Measurements from ENCODE around the gene COG5. TPM values are rescaled to one million over a fixed set of nuclear protein-coding genes. Genes with fewer than 3 reads are reported as not detected.

The COG5 gene
- total RNA-seq, 4 donors from 2014 or later: 34.8 to 74.1 (median 41.2) TPM

DNA sequence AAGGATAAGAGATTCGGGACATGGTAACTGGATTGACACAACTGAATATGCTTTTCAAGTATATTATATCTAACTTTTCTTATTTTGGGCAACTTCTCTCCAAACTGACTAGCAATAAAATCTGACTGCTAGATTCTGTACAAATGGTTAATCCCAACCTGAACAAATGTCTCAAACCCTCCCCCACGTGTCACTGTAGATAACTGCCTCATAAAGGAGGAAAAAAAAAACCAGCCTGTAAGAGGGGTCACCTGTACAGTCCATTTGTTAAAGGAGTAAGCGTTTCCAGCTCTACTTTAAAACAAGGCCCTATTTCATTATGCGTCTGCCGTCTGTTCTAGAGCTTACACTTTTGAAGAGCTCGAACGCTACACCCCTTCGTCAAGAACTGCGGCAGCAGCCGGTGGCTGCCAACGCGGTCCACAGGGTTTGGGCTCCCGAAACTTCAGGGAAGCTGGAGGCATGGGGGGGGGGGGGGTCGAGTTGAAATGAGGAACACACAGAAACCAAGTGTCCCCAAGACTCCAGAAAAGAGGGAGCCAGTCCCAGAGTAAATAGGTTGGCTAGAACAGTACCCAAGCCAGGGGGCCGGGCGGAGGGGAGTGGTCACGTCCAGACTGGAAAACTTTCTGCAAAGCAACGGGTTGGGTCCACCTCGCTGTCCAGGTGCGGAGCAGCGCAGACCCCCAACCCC, 492 bp downstream of the COG5 start:
- TF ChIP-seq, protein P1, sequence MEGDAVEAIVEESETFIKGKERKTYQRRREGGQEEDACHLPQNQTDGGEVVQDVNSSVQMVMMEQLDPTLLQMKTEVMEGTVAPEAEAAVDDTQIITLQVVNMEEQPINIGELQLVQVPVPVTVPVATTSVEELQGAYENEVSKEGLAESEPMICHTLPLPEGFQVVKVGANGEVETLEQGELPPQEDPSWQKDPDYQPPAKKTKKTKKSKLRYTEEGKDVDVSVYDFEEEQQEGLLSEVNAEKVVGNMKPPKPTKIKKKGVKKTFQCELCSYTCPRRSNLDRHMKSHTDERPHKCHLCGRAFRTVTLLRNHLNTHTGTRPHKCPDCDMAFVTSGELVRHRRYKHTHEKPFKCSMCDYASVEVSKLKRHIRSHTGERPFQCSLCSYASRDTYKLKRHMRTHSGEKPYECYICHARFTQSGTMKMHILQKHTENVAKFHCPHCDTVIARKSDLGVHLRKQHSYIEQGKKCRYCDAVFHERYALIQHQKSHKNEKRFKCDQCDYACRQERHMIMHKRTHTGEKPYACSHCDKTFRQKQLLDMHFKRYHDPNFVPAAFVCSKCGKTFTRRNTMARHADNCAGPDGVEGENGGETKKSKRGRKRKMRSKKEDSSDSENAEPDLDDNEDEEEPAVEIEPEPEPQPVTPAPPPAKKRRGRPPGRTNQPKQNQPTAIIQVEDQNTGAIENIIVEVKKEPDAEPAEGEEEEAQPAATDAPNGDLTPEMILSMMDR (IDR thresholded peaks at IDR 0.05): no peak
- DNase-seq (ENCODE audit: low spot score) (peak; percentile 38), ATAC-seq (ENCODE audit: low FRiP score) (peak; percentile 72)

DNA sequence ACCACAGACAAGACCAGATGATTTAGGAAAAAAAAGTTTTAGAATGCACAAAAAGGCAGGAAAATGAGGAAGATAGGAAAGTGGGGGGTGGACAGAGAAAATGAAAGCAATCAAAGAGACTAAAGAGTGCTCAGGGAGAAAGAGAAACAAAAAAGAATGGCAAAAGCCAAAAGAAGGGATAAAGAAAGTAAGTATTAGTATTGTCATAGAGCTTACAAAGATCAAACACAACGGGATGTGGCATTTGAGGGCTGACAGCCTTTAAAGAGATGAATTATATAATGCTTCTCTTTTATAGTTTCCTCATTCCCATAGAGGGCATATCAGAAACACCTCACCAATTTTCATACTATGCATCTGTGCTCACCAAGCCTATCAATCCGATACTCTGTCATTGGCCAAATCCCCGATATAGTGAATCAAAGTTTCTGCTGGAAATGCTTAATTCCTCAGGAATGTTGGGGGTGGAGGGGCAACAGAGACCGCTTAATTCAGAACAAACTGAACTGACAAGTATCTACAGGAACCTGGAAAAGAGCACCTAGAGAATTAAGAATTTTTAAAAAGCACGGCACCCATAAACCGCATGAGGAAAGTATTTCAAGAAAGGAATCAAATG, 2.7 kb downstream of the COG5 start:
- no peak for DNase-seq (ENCODE audit: low spot score)
- TF ChIP-seq, protein P1 (IDR thresholded peaks at IDR 0.05): no peak
- no peak for ATAC-seq (ENCODE audit: low FRiP score)

DNA sequence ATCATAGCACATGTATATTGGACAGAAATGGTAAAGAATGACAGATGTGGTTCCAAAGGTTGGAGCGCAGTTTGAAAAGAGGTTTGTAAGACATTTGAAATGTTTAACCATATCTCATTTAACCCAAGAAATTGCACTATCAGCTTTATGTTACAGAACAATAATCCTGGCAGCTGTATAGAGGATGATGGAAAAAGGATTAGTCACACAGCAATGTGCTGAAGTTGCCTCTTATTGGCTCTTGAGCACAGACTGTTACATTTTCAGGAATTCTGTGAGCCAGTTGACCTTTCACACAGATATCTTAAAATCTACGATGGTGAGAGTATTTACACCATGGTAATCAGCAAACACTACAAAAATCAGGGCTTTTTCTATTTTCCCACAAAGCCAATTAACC, 3.9 kb downstream of the COG5 start:
- no peak for DNase-seq (ENCODE audit: low spot score)
- TF ChIP-seq, protein P1 (IDR thresholded peaks at IDR 0.05): no peak
- no peak for ATAC-seq (ENCODE audit: low FRiP score)

DNA sequence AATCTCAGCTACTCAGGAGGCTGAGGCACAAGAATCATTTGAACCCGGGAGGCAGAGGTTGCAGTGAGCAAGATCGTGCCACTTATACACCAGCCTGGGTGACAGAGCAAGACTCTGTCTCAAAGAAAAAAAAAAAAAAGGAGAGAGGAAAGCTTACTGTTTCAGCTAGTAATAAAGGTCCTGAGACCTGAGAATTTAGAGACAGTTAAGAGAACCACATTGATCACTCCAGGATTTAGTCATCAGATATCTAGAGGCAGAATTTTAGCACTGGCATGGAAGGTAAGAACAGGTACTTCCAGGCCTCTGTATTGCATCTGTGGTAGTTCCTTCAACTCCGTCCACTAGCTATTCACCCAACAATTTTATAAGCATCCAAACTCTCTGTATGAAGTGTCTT, 7.8 kb downstream of the COG5 start:
- TF ChIP-seq, protein P1 (IDR thresholded peaks at IDR 0.05): no peak
- DNase-seq (ENCODE audit: low spot score) (no peak), ATAC-seq (ENCODE audit: low FRiP score) (no peak)

DNA sequence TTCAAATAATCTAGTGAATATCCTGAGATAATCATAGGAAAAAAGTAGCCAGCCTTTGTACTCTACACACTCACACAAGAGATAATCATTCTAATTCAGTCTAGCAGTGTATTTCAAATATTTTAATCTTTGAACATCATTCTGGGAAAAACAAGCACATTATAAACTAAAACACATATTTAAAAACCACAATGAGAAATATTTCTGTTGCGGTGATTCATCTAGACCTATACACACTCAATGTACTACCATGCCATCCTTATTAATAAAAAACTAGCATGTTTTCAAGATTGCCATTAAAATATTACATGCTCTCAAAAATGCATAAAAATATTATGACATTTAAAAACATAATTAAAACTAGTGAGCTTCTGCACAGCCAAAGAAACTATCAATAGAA, 11.8 kb downstream of the COG5 start:
- TF ChIP-seq, protein P1 (IDR thresholded peaks at IDR 0.05): no peak
- ATAC-seq (ENCODE audit: low FRiP score) (no peak), DNase-seq (ENCODE audit: low spot score) (no peak)

DNA sequence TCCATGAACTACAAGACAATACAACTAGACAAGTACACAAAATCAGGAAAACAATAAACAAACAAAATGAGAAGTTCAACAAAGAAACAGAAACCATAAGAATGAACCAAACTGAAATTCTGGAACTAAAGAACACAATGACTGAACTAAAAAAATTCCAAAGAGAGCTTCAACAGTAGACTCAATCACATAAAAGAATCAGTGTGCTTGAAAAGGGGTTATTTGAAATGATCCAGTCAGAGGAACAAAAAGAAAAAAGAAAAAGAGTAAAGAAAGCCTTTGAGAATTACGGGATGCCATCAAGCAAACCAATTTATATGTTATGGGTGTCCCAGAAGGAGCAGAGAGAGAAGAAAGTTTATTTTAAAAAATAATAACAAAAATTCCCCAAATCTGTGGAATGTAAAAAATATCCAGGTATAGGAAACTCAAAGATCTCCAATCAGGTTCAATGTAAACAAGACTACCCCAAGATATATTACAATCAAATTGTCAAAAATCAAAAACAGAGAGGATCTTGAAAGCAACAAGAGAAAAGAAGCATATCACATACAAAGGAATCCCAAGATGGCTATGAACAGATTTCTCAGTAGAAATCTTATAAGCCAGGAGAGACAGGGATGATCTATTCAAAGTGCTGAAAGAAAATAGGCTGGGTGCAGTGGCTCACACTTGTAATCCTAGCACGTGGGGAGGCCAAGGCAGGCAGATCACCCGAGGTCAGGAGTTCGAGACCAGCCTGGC, 18.7 kb downstream of the COG5 start:
- ATAC-seq (ENCODE audit: low FRiP score) (no peak), DNase-seq (ENCODE audit: low spot score) (no peak)
- TF ChIP-seq, protein P1 (IDR thresholded peaks at IDR 0.05): no peak
